H1 (cell line): Measurements from ENCODE around the gene NR1I3. TPM values are rescaled to one million over a fixed set of nuclear protein-coding genes. Genes with fewer than 3 reads are reported as not detected.

Experiments
- CTCF ChIA-PET: fragments of 300-600 bp; sonication (Branson Sonifier 250); formaldehyde crosslinking; loops from one replicate; lab custom pipeline; 2021; ENCODE audit not compliant: partially characterized antibody; lab: Charles Lee
- POLR2A ChIA-PET: fragments of 300-600 bp; sonication (Branson Sonifier 250); formaldehyde crosslinking; loops from one replicate; lab custom pipeline; 2021; ENCODE audit warnings: inconsistent platforms; ENCODE audit not compliant: partially characterized antibody; lab: Charles Lee
- DNase-seq, 2 experiments: peaks; one replicate each; pipeline versions ENCODE4 v3.0.0 to v3.0.0-alpha.2; 2010 to 2022; ENCODE audit warnings: low spot score in 2 of 2, low read depth in 1 of 2, mixed read lengths in 1 of 2
- FAIRE-seq: peaks from 2 replicates; lab custom pipeline; 2011; peaks lifted over from hg19 to GRCh38; lab: Jason Lieb, UNC
- H2AFZ ChIP-seq: 2 replicates; pipeline ENCODE4 v1.8.1; 2012; ENCODE audit warnings: low read length, inconsistent platforms
- H2AK5ac ChIP-seq: 2 replicates; pipeline ENCODE4 v1.6.1; 2013; ENCODE audit warnings: low read depth, low read length
- H2BK120ac ChIP-seq: replicated peaks from 2 replicates; pipeline ENCODE3; 2013; ENCODE audit warnings: low read depth, low read length, inconsistent platforms
- H2BK12ac ChIP-seq: 2 replicates; pipeline ENCODE4 v1.6.1; 2013; ENCODE audit warnings: low read depth, low read length
- H2BK15ac ChIP-seq: 2 replicates; pipeline ENCODE4 v1.6.1; 2013; ENCODE audit warnings: low read length
- H2BK20ac ChIP-seq: 2 replicates; pipeline ENCODE4 v1.6.1; 2013; ENCODE audit warnings: low read length
- H2BK5ac ChIP-seq: 2 replicates; pipeline ENCODE4 v1.6.1; 2013; ENCODE audit warnings: low read depth, low read length
- H3K14ac ChIP-seq: 2 replicates; pipeline ENCODE4 v1.6.1; 2013; ENCODE audit warnings: inconsistent platforms; ENCODE audit not compliant: insufficient read length
- H3K18ac ChIP-seq: 2 replicates; pipeline ENCODE4 v1.6.1; 2013; ENCODE audit warnings: low read length; ENCODE audit errors: extremely low read depth
- H3K23ac ChIP-seq: 2 replicates; pipeline ENCODE4 v1.6.1; 2013; ENCODE audit warnings: inconsistent platforms; ENCODE audit not compliant: insufficient read length
- H3K23me2 ChIP-seq: 2 replicates; pipeline ENCODE4 v1.6.1; 2013; ENCODE audit warnings: low read depth, low read length
- H3K27ac ChIP-seq: 2 replicates; pipeline ENCODE4 v1.6.1; 2011; ENCODE audit warnings: low read depth, low read length, inconsistent platforms
- H3K27me3 ChIP-seq, 4 experiments: replicated peaks in 1 of 4; 1 replicate in 1 of 4; 2 replicates in 3 of 4; pipeline versions ENCODE4 v1.6.1 to v1.8.1; 2011 to 2013; ENCODE audit warnings: low read length in 3 of 4, mild to moderate bottlenecking in 3 of 4, inconsistent platforms in 2 of 4, mixed read lengths in 2 of 4, moderate library complexity in 1 of 4; ENCODE audit not compliant: control insufficient read depth in 3 of 4, insufficient read depth in 3 of 4; ENCODE audit errors: extremely low read depth in 1 of 4
- H3K36me3 ChIP-seq, 4 experiments: 2 replicates each; pipeline versions ENCODE4 v1.6.1 to v1.8.1; 2011 to 2013; ENCODE audit warnings: mild to moderate bottlenecking in 4 of 4, low read length in 3 of 4, moderate library complexity in 2 of 4, control low read depth in 1 of 4, inconsistent platforms in 1 of 4; ENCODE audit not compliant: insufficient read depth in 4 of 4, control insufficient read depth in 2 of 4
- H3K4ac ChIP-seq: replicated peaks from 2 replicates; pipeline ENCODE3; 2013; ENCODE audit warnings: low read length, low read depth, mixed read lengths, inconsistent platforms; ENCODE audit not compliant: insufficient read length
- H3K4me1 ChIP-seq, 4 experiments: replicated peaks in 1 of 4; 1 replicate in 1 of 4; 2 replicates in 3 of 4; pipeline versions ENCODE4 v1.6.1 to v1.8.1; 2011 to 2013; ENCODE audit warnings: low read length in 3 of 4, inconsistent platforms in 2 of 4, mixed read lengths in 1 of 4; ENCODE audit not compliant: insufficient read depth in 4 of 4, control insufficient read depth in 3 of 4
- H3K4me2 ChIP-seq, 2 experiments: 2 replicates each; pipeline versions ENCODE4 v1.6.1 to v1.8.1; 2011 to 2013; ENCODE audit warnings: low read depth in 2 of 2, low read length in 2 of 2, control low read depth in 1 of 2, inconsistent platforms in 1 of 2, mild to moderate bottlenecking in 1 of 2; ENCODE audit not compliant: insufficient read depth in 1 of 2
- H3K4me3 ChIP-seq, 4 experiments: fragments of 200-600, 300-600 bp in 1 of 4; sonication (generic), shearing (Covaris generic), sonication (Bioruptor Twin) in 1 of 4; 2 replicates each; pipeline versions ENCODE4 v1.5.1 to v1.8.1; 2011 to 2016; ENCODE audit warnings: low read length in 4 of 4, low read depth in 3 of 4, control low read depth in 2 of 4, inconsistent platforms in 2 of 4, mild to moderate bottlenecking in 2 of 4, mixed read lengths in 1 of 4, moderate library complexity in 1 of 4; ENCODE audit not compliant: insufficient read depth in 2 of 4; ENCODE audit errors: extremely low read depth in 1 of 4
- H3K56ac ChIP-seq: replicated peaks from 2 replicates; pipeline ENCODE3; 2013; ENCODE audit warnings: low read depth, mild to moderate bottlenecking, mixed read lengths, low read length, inconsistent platforms; ENCODE audit not compliant: insufficient read length
- H3K79me1 ChIP-seq: 2 replicates; pipeline ENCODE4 v1.6.1; 2013; ENCODE audit warnings: low read depth, low read length, control low read depth
- H3K79me2 ChIP-seq, 2 experiments: 2 replicates each; pipeline versions ENCODE4 v1.6.1 to v1.8.1; 2012 to 2013; ENCODE audit warnings: low read length in 2 of 2, mild to moderate bottlenecking in 2 of 2, inconsistent platforms in 1 of 2; ENCODE audit not compliant: insufficient read depth in 2 of 2, control insufficient read depth in 1 of 2
- H3K9ac ChIP-seq, 4 experiments: replicated peaks in 1 of 4; 1 replicate in 1 of 4; 2 replicates in 3 of 4; pipeline versions ENCODE4 v1.6.1 to v1.8.1; 2011 to 2013; ENCODE audit warnings: low read depth in 3 of 4, low read length in 3 of 4, control low read depth in 2 of 4, mild to moderate bottlenecking in 2 of 4, moderate library complexity in 2 of 4, inconsistent platforms in 1 of 4; ENCODE audit errors: extremely low read depth in 1 of 4
- H3K9me3 ChIP-seq, 2 experiments: 2 replicates each; pipeline versions ENCODE4 v1.6.1 to v1.8.1; 2012 to 2013; ENCODE audit warnings: mild to moderate bottlenecking in 2 of 2, moderate library complexity in 2 of 2, control low read depth in 1 of 2, inconsistent platforms in 1 of 2, low read depth in 1 of 2, low read length in 1 of 2, mixed read lengths in 1 of 2; ENCODE audit not compliant: insufficient read depth in 2 of 2
- H4K20me1 ChIP-seq, 2 experiments: replicated peaks in 1 of 2; 2 replicates each; pipeline versions ENCODE3 to v1.8.1; 2011 to 2013; ENCODE audit warnings: inconsistent platforms in 2 of 2, low read length in 2 of 2, mild to moderate bottlenecking in 1 of 2; ENCODE audit not compliant: insufficient read depth in 2 of 2, control insufficient read depth in 1 of 2
- H4K5ac ChIP-seq: 2 replicates; pipeline ENCODE4 v1.6.1; 2013; ENCODE audit warnings: low read length, low read depth, mixed read lengths, inconsistent platforms; ENCODE audit not compliant: insufficient read length
- H4K8ac ChIP-seq: 2 replicates; pipeline ENCODE4 v1.8.0; 2013; ENCODE audit warnings: mild to moderate bottlenecking, moderate library complexity, low read length, inconsistent platforms; ENCODE audit not compliant: insufficient read depth; ENCODE audit errors: extremely low read depth
- H4K91ac ChIP-seq: replicated peaks from 2 replicates; pipeline ENCODE3; 2013; ENCODE audit warnings: low read length, mixed read lengths, inconsistent platforms; ENCODE audit not compliant: insufficient read length
- ATF3 ChIP-seq: IDR thresholded peaks from 2 replicates; pipeline ENCODE4 v1.6.1; 2011; ENCODE audit warnings: low read depth, mild to moderate bottlenecking, low read length; ENCODE audit not compliant: insufficient read depth
- CBX5 ChIP-seq: fragments of 300-800, 300-1000 bp; sonication (generic); IDR thresholded peaks from 2 replicates; pipeline ENCODE4 v1.7.1; 2016; ENCODE audit warnings: antibody characterized with exemption, low read length, low read depth
- EZH2 ChIP-seq: fragments of 200-600 bp; sonication (generic); IDR thresholded peaks from 2 replicates; pipeline ENCODE4 v1.7.1; 2012; ENCODE audit warnings: low read depth, mild to moderate bottlenecking, moderate library complexity, low read length, inconsistent platforms; ENCODE audit not compliant: severe bottlenecking
- FOSL1 ChIP-seq: IDR thresholded peaks from 2 replicates; pipeline ENCODE4 v1.6.1; 2011; ENCODE audit warnings: mild to moderate bottlenecking, low read depth, low read length, moderate library complexity; ENCODE audit not compliant: insufficient read depth
- MAX ChIP-seq: IDR thresholded peaks from 2 replicates; pipeline ENCODE4 v1.6.1; 2012; ENCODE audit warnings: inconsistent platforms
- NRF1 ChIP-seq: IDR thresholded peaks from 2 replicates; pipeline ENCODE4 v1.6.1; 2011; ENCODE audit warnings: mild to moderate bottlenecking, low read depth, low read length, improper control_type of control experiment
- RXRA ChIP-seq: IDR thresholded peaks from 2 replicates; pipeline ENCODE4 v1.6.1; 2011; ENCODE audit warnings: low read depth, mild to moderate bottlenecking, low read length, moderate library complexity; ENCODE audit not compliant: insufficient read depth
- SP4 ChIP-seq: IDR thresholded peaks from 2 replicates; pipeline ENCODE4 v1.6.1; 2012; ENCODE audit warnings: low read length, inconsistent platforms
- USF2 ChIP-seq: IDR thresholded peaks from 2 replicates; pipeline ENCODE4 v1.6.1; 2011; ENCODE audit warnings: low read length, improper control_type of control experiment
- YY1 ChIP-seq: IDR thresholded peaks from 2 replicates; pipeline ENCODE4 v1.6.1; 2011; ENCODE audit warnings: low read depth, mild to moderate bottlenecking, low read length
- WGBS, 2 experiments: shearing (Covaris generic) in 1 of 2; methylation state at CpG; one replicate each; pipeline versions ENCODE4 v1.1.6 to v1.1.7; 2013 to 2015; ENCODE audit warnings: low lambda C conversion rate in 2 of 2, mixed read lengths in 2 of 2, inconsistent platforms in 1 of 2, low coverage in 1 of 2, missing lambda C conversion rate in 1 of 2; ENCODE audit not compliant: insufficient replicate concordance in 2 of 2, insufficient coverage in 1 of 2, insufficient read length in 1 of 2; ENCODE audit errors: extremely low coverage in 1 of 2, missing lambda C conversion rate in 1 of 2; 5-methylcytosine and 5-hydroxymethylcytosine counted together
- polyA plus RNA-seq, 7 experiments: library from polyadenylated mRNA; depleted of rRNA in 3 of 7; stranded (reverse) in 5 of 7; unstranded in 2 of 7; fragments of >200 nt in 5 of 7; fragments of 200-250 nt in 2 of 7; gene quantifications; 1 replicate in 5 of 7; 2 replicates in 1 of 7; 4 replicates in 1 of 7; pipeline versions ENCODE4 v1.2.1 to v1.2.3, GENCODE V29; 2011 to 2013; ENCODE audit warnings: missing spikeins in 2 of 7, mixed read lengths in 2 of 7
- total RNA-seq: library from RNA; stranded (reverse); fragmentation: NEBNext Ultra II Directional; extraction: Animal tissue kit (Norgen Biotek cat#: 25700); gene quantifications from 2 replicates; pipeline ENCODE4 v1.2.1, GENCODE V29; 2021

Gene NR1I3
- total and polyA plus RNA-seq, 2 of the 8 experiments (the other 6 are each of a cell fraction or from before 2014, with no cell fraction given), result not detected

- 82% methylated on average over 3 of the region's 3 CpGs; no CpG with 5 or more reads in 1 of the 2 experiments for WGBS, 2 experiments
- Histone ChIP-seq H4K5ac (no peak overlapping the region), H3K14ac (no peak overlapping the region), H3K23ac (no peak overlapping the region), H2AK5ac (no peak overlapping the region; the same call in 1 of the 2 replicates), H3K18ac (no peak overlapping the region), H3K27me3 (no peaks in the 10 kb centered on the region), H4K20me1 (no peaks in the 10 kb centered on the region), H3K4me1 (peaks cover 0 to 11% (median 2%) of the 10 kb centered on the region in 4 experiments; a peak in 4 of 7 replicates), H2BK120ac (no peak overlapping the region), H3K27ac (no peak overlapping the region), H4K8ac (no peak overlapping the region), H3K79me1 (no peaks in the 10 kb centered on the region), H3K9ac (no peak overlapping the region), H2AFZ (no peak overlapping the region), H3K36me3 (no peaks in the 10 kb centered on the region), H3K79me2 (no peaks in the 10 kb centered on the region), H2BK5ac (no peak overlapping the region), H2BK15ac (no peak overlapping the region), H3K9me3 (no peaks in the 10 kb centered on the region), H2BK20ac (no peak overlapping the region), H2BK12ac (no peak overlapping the region), H3K4ac (no peak overlapping the region), H3K23me2 (no peaks in the 10 kb centered on the region), H3K4me3 (no peak overlapping the region), H4K91ac (no peak overlapping the region), H3K4me2 (no peak overlapping the region), H3K56ac (no peak overlapping the region)
- FAIRE-seq (no peak), DNase-seq (no peak)
- CTCF ChIA-PET, result interaction anchor here (1.2 to 1.8 kb wide), 6 partner anchors 10 to 68 kb away, joined by 3 to 6 read pairs (median 3); partner anchors contain the start of gene ADAMTS4
- POLR2A ChIA-PET, result interaction anchor here (1.1 to 1.8 kb wide), 3 partner anchors 9 to 38 kb away, joined by 4 to 8 read pairs (median 5); partner anchors contain the start of gene PCP4L1
- TF ChIP-seq USF2, result no peak
- TF ChIP-seq FOSL1, result no peak
- TF ChIP-seq EZH2, result no peak
- TF ChIP-seq MAX, result no peak
- TF ChIP-seq YY1, result no peak
- TF ChIP-seq NRF1, result no peak
- no peak for TF ChIP-seq CBX5
- TF ChIP-seq ATF3, result no peak
- no peak for TF ChIP-seq SP4
- no peak for TF ChIP-seq RXRA
Observed at GRCh38 chr1:161267321-161267720, 29.3 kb upstream of the NR1I3 start.
